Stimulated activated CD4-positive, alpha-beta T cell treated with anti-CD3 and anti-CD28 coated beads, Interleukin-12 subunit alpha, Interleukin-12 subunit beta, amount 100 ng/mL, for 24 hours (primary cell): ENCODE results near the gene TEPSIN.

Source experiments
- DNase-seq, 2 experiments: peaks; one replicate each; pipeline ENCODE4 v3.0.0-alpha.2; 2020; ENCODE audit warnings: low read depth in 2 of 2

Gene TEPSIN

GRCh38 chr17:81238815-81239713 lies at the start of gene TEPSIN, which contains the start of gene NDUFAF8:
TEPSIN (minus strand) TSS chr17:81239055; CDS start chr17:81239033, 22 bp downstream.
NDUFAF8 (plus strand) TSS chr17:81239318; CDS start chr17:81239364, 46 bp downstream.
- peak; percentile 92 to 93 for DNase-seq

- DNase-seq = no peak
Measured at GRCh38 chr17:81287741-81288430, 49.0 kb upstream of the TEPSIN start.

GRCh38 chr17:81287152-81287551 lies 48.3 kb upstream of the TEPSIN start:
- no peak for DNase-seq

GRCh38 chr17:81286491-81287145 lies 47.8 kb upstream of the TEPSIN start:
- no peak for DNase-seq

GRCh38 chr17:81285894-81286293 lies 47.0 kb upstream of the TEPSIN start:
- no peak for DNase-seq

- DNase-seq = peak; percentile 43 to 61
Measured at GRCh38 chr17:81285179-81285878, 46.5 kb upstream of the TEPSIN start.

GRCh38 chr17:81282876-81283275 lies 44.0 kb upstream of the TEPSIN start:
- no peak for DNase-seq

- DNase-seq = no peak
Measured at GRCh38 chr17:81282141-81282540, 43.3 kb upstream of the TEPSIN start.

- no peak for DNase-seq
Measured at GRCh38 chr17:81280571-81280970, 41.7 kb upstream of the TEPSIN start.

GRCh38 chr17:81279278-81280275 lies 40.7 kb upstream of the TEPSIN start:
- no peak for DNase-seq

GRCh38 chr17:81278831-81279230 lies 40.0 kb upstream of the TEPSIN start:
- DNase-seq = no peak

- no peak for DNase-seq
Measured at GRCh38 chr17:81277946-81278693, 39.3 kb upstream of the TEPSIN start.

GRCh38 chr17:81277421-81277820 lies 38.6 kb upstream of the TEPSIN start:
- no peak for DNase-seq

- no peak for DNase-seq
Measured at GRCh38 chr17:81276781-81277180, 37.9 kb upstream of the TEPSIN start.

GRCh38 chr17:81274471-81274855 lies 35.6 kb upstream of the TEPSIN start:
- no peak for DNase-seq

- DNase-seq = no peak
Measured at GRCh38 chr17:81273698-81274470, 35.0 kb upstream of the TEPSIN start.

GRCh38 chr17:81272616-81273015 lies 33.8 kb upstream of the TEPSIN start:
- no peak for DNase-seq

GRCh38 chr17:81271226-81271625 lies 32.4 kb upstream of the TEPSIN start:
- DNase-seq = no peak

GRCh38 chr17:81270279-81270678 lies 31.4 kb upstream of the TEPSIN start:
- no peak for DNase-seq
